ENCODE data around the gene NCAPG2. TPM values are rescaled to one million over a fixed set of nuclear protein-coding genes. Genes with fewer than 3 reads are reported as not detected.

The NCAPG2 gene
- total and polyA plus RNA-seq, 2 experiments from 2014 or later: 38.7 to 91.2 TPM

GRCh38 chr7:158648168-158648567 lies 56.4 kb downstream of the NCAPG2 start (continued):
- TF ChIP-seq ZNF462 (CRISPR knock-in tag; IDR thresholded peaks at IDR 0.05) (no peak), EZH2 (IDR thresholded peaks at IDR 0.05; ENCODE audit: low read depth, unreplicated experiment) (no peak)

- no peaks in the 10 kb centered on the region for H3K27me3 Mint-ChIP-seq (ENCODE audit: insufficient read depth, low read depth, poor library complexity)
Measured at GRCh38 chr7:158647475-158647792, 57.2 kb downstream of the NCAPG2 start.

More at GRCh38 chr7:158647475-158647792, 57.2 kb downstream of the NCAPG2 start:
- Histone ChIP-seq H3K4me1 (ENCODE audit: insufficient read depth) (no peaks in the 10 kb centered on the region), H3K79me2 (replicated peaks; ENCODE audit: insufficient read depth) (peaks cover 27% of the 10 kb centered on the region), H2AFZ (no peak overlapping the region), H3K27me3 (ENCODE audit: insufficient read depth) (no peaks in the 10 kb centered on the region), H3K36me3 (ENCODE audit: insufficient read depth) (peaks cover 69% of the 10 kb centered on the region; the same call in 1 of the 2 replicates), H3F3A (replicated peaks; ENCODE audit: low read depth) (no peaks in the 10 kb centered on the region), H3K27ac (ENCODE audit: low read depth) (no peak overlapping the region), H4K20me1 (replicated peaks; ENCODE audit: insufficient read depth) (0 out of 2 replicates have a peak, but pooled peaks cover 16% of the 10 kb centered on the region), H3K4me2 (no peak overlapping the region), H3K9me2 (ENCODE audit: insufficient read depth) (no peaks in the 10 kb centered on the region), H3K4me3 (no peak overlapping the region)
- Mint-ChIP-seq H3K36me3 (ENCODE audit: low read depth) (peaks cover 88% of the 10 kb centered on the region), H3K4me1 (no peaks in the 10 kb centered on the region), H3K9me3 (no peaks in the 10 kb centered on the region), H3K4me3 (no peak overlapping the region), H3K27ac (no peak overlapping the region)
- TF ChIP-seq STAT1 (IDR thresholded peaks at IDR 0.05; ENCODE audit: unreplicated experiment) (no peak), EZH2phosphoT487 (IDR thresholded peaks at IDR 0.05; ENCODE audit: unreplicated experiment) (no peak), ZNF114 (CRISPR knock-in tag; IDR thresholded peaks at IDR 0.05) (no peak), POLR2AphosphoS5 (IDR thresholded peaks at IDR 0.05; ENCODE audit: low read depth) (no peak)
- DNase-seq (ENCODE audit: low spot score) (no peak), ATAC-seq (no peak)

Measured in GM23338 (cell line).